ENCODE measurements around the gene MALT1.

DNA sequence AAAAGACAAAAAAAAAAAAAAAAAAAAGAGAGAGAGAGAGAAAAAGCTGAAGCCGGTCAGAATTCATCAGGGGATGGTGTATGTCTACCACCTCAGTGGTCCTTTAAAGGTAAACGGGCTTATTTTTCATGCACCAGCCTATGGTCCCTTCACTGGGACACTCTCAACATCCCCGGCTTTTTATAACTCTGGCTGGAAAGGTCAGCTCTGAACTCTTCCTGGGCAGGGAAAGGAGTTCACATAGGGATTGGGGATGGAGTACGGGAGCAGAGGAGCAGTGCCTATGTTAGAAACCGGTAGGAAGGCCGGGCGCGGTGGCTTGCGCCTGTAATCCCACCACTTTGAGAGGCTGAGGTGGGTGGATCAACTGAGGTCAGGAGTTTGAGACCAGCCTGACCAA is 10.3 kb upstream of the MALT1 start:
- TF ChIP-seq, protein P1, sequence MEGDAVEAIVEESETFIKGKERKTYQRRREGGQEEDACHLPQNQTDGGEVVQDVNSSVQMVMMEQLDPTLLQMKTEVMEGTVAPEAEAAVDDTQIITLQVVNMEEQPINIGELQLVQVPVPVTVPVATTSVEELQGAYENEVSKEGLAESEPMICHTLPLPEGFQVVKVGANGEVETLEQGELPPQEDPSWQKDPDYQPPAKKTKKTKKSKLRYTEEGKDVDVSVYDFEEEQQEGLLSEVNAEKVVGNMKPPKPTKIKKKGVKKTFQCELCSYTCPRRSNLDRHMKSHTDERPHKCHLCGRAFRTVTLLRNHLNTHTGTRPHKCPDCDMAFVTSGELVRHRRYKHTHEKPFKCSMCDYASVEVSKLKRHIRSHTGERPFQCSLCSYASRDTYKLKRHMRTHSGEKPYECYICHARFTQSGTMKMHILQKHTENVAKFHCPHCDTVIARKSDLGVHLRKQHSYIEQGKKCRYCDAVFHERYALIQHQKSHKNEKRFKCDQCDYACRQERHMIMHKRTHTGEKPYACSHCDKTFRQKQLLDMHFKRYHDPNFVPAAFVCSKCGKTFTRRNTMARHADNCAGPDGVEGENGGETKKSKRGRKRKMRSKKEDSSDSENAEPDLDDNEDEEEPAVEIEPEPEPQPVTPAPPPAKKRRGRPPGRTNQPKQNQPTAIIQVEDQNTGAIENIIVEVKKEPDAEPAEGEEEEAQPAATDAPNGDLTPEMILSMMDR (IDR thresholded peaks at IDR 0.05): no peak
- TF ChIP-seq EP300 (IDR thresholded peaks at IDR 0.05): no peak
- no peak for TF ChIP-seq POLR2A (IDR thresholded peaks at IDR 0.05)
- TF ChIP-seq POLR2AphosphoS5 (IDR thresholded peaks at IDR 0.05): no peak
